HL-60/S4 treated with phorbol 12-myristate 13-acetate at 8.2 ng/mL for 4 days and 3 days (cell line): ENCODE measurements around the gene CPTP.

Experiments used
- in situ Hi-C: fragments of 300-500 bp; cut with MboI; formaldehyde crosslinking; loops from 2 replicates; pipeline ENCODE4 v1.15.0; 2022; ENCODE audit warnings: low sequenced_read_pairs

Gene CPTP

DNA sequence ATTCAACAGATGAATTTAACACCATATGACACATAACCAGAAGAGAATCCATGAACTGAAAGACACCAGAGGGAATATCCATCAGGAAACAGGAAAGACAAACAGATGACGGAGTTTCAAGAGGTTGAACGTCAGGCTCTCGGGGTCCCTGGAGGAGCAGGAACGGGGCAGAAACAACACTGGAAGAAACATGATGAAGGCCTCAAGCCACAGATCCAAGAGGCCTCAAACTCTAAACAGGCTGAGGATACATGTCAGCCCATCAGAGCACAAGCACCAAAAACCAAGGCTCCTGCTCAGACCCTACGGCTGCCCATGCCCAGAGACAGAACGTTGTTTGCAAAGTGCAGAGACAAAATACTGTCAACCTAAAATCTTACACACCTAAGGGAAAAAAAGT is 7.2 kb upstream of the CPTP start:
- in situ Hi-C loops = no loop called here

DNA sequence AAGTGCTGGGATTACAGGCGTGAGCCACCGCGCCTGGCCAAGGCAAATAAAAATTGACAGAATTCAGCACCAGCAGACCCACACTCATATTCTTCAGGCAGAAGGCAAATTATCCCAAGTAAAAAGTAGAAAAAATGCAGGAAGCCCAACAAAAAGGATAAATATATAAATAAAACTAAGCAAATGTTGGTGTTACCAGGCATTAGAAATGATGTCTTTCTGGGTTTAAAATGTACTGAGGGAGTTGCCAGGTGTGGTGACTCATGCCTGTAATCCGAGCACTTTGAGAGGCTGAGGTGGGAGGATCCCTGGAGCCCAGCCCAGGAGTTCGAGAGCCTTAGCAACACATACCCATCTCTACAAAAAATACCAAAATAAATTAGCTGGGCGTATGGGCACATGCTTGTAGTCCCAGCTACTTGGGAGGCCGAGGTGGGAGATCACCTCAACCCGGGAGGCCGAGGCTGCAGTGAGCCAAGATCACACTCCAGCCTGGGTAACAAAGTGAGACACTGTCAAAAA is 6.4 kb upstream of the CPTP start:
- in situ Hi-C loops = no loop called here

DNA sequence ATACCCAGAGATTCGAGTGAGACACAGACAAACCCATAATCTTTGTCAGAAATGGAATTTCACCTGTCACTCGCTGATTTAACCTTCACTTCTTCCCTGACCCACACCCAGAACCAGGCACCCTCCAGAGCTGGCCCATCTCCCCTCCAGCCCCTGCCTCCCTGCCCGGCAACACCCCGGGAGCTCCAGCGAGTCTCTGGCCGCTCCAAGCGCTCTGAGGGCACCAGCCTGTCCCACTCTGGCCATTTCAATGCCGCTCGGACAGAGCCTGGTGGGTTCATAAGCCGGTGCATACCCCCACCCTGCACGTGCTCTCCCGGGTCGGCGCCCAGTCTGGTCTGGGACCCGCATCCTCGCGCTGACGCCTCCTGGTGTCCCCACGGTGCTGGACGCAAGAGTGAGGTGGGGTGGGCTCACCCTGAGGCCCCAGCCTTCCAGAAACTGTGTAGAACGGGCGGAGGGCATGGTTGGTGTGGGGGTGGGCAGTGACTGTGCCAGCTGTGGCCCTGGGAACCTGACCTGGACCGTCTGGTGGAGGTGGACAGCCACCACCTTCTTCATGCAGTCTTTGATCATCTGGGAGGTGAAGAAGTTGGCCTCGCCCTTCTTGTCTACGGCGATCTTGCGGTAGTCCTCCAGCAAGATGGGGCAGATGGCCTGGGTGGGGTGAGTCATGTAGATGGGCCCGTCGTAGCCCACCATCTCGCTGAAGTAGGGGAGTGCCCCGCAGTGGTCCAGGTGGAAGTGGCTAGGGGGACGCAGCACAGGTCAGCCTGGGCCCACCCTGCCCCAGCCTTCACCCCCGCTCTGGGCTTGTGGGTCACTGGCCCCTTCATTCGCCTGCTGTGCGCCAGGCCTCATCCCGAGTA is 5.6 kb upstream of the CPTP start:
- in situ Hi-C loops = no loop called here

DNA sequence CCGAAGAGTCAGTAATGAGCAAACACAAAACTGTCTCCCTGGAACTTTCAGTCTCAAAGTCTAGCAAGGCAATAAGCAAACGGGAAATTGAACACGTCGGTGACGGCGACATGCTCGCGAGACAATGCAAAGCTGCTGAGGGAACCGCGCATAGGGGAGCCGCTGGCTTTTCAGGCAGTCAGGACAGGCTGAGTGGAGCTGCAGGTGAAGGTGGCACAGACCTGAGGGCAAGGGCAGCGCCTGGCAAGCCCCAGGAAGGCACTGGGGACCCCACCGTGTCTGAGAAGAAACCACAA is 5.0 kb upstream of the CPTP start:
- in situ Hi-C loops = no loop called here

DNA sequence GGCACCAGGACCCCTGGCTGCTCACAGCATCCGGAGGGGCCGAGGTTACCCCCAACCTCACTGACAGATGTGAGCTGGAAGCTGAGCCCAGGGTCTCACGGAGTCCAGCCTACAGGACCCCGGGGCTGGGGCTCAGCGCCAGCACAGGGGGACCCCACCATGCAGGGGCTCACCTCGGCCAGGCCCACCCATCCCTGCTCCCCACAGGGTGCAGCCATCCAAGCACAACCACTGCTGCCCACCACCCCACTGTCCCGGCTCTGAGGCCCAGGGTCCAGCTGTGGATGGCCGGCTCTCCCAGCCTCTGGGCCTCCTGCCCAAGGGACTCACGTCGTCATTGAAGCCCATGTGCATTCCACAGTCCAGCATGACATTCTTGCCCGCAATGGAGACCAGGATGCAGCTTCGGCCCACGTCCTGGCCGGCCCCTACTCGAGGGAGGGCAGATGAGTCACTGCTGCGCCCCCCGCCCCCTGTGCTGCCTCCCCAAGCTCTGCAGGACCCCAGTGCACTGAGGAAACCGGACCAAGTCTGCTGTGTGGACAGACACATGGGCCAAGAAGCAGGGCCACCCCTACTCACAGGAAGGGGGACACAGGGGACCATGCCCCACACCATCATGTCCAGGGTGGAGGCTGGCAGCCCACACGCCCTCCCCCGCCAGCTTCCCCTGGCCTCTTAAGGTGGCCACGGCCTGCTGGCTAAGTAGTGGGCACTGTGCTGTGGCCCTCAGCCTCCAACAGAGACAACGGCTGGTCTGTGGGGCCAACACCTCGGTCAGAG is 3.7 kb upstream of the CPTP start:
- in situ Hi-C loops = no loop called here

DNA sequence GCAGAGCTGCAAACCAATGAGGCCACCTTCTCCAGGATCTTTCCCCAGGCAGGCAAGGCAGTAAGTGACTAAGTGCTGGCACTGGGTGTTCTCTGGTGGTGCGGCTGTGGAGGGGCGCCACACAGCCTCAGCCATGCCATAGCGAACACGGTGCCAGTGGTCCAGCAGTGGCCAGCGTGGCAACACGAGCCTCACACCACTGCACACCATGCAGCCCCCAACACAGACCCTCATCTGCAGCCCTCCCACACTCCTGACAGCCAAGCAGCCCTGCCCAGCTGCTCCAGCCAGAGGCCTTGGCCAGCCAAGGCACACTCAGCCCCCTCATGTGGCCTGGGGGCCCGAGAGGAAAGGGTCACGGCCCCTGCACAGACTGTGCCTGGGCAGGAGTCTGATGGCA is 3.1 kb upstream of the CPTP start:
- in situ Hi-C loops = no loop called here

DNA sequence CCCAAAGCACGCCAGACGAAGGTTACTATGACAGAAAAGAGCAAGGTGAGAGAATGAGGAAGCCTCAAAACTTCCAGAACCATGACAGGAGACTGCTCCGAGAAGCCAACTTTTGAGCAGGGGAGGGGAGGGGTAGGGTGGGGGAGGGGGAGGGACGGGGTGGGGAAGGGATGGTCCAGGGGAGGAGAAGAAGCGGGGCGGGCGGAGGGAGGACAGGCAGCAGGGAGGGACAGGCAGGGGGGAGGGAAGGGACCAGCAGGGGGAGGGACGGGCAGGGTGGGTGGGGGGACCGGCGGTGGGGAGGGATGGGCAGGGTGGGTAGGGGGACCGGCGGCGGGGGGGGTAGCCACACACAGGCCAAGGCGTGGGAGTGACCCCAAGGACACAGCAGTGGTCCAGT is 2.2 kb upstream of the CPTP start:
- in situ Hi-C loops = no loop called here

DNA sequence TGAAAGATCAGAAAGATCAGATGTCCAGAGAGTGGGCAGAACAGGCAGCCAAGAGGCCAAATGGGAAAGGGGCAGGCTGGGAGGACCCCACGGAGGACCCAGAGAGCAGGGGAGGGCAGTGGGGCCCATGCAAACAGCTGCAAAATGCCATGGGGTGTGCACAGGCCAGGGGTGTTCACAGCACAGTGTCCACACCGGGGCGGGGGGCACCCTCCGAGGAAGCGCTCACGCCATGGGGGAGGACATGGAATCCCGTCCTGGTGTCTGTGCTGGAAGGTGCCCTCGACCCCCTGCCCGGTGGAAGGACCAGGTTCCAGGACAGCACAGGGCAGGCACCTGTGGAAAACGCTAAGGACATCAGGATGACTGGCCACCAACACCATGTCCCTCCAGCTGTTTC is 1.6 kb upstream of the CPTP start:
- in situ Hi-C loops = no loop called here

DNA sequence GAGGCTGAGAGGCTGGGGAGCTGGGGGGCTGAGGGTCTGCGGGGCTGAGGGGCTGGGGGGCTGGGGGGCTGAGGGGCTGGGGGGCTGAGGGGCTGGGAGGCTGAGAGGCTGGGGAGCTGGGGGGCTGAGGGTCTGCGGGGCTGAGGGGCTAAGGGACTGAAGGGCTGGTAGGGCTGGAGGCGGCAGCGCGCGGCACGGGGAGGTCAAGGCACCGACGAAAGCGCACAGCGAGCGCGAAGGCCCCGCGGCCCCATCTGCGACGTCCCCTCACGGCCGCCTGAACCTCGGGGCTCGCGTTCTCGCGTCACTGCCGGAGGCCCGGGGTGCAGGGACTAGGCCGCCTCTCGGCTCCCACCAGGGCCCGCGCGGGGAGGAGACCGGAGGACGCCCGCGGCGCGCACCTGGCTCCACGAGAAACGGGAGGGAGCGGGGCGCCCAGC is 498 bp upstream of the CPTP start:
- in situ Hi-C loops = no loop called here

DNA sequence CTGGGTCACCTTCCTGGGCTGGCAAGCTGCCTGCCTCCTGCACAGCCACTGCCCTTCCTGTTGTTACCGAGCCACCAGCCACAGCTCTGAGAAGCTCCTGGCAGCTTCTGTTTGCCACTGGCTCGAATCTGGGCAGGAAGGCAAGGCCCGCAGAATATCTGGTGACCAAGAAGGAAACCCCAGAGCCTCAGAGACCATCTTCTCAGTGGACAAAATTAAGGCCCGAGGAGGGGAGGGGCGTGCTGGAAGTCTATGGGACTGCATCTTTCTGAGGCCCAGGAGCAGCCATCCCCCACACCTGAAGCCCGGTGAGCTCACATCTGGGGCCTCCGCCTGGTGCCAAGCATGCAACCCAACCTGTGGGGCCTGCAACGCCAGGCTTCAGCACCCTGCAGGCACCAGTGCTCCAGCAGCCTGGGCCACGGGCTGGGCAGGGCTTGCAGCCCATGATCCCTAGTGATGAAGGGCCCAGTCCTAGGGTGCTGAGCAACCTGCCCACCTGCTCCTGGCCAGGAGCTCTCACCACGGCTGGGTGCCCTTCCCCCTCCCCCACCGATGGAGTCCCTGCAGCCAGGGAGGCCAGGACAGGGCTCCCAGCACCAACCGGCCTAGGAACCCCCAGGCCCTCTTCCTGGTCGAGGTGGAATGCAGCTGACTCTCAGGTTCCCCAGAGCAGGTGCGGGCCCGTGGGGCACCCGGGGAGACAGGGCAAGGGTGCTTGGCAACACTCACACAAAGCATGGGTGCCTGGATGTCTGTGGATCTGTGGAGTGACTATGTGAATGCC is 879 bp downstream of the CPTP start:
- in situ Hi-C loops = no loop called here

DNA sequence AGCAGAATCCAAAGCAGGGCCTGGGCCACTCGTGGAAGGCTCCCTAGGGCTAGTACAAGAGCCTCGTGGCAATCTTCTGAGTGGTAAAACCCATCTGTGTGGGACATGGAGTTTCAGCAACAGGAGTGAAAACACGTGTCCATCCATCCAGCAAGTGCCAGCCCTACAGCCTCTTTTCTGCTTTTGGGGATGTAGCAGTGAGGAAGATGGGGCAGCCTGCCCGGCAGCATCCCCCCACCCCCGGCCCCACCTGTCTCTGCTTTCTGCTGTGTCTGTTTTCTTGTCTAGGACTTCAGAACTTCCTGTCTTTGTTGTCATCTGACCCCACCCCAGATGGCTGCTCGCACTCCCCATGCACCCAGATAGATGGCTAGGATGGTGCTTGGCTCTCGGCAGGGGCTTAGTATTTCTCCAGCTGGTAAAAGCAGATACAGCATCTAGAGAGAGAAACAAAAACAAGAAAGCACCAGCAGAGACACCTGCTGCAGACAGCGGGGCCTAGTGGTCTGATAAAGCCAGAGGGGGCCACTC is 1.5 kb downstream of the CPTP start:
- in situ Hi-C loops = no loop called here

DNA sequence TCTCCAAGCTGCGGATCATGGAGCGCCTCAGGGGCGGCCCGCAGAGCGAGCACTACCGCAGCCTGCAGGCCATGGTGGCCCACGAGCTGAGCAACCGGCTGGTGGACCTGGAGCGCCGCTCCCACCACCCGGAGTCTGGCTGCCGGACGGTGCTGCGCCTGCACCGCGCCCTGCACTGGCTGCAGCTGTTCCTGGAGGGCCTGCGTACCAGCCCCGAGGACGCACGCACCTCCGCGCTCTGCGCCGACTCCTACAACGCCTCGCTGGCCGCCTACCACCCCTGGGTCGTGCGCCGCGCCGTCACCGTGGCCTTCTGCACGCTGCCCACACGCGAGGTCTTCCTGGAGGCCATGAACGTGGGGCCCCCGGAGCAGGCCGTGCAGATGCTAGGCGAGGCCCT is 2.7 kb downstream of the CPTP start:
- in situ Hi-C loops = no loop called here

DNA sequence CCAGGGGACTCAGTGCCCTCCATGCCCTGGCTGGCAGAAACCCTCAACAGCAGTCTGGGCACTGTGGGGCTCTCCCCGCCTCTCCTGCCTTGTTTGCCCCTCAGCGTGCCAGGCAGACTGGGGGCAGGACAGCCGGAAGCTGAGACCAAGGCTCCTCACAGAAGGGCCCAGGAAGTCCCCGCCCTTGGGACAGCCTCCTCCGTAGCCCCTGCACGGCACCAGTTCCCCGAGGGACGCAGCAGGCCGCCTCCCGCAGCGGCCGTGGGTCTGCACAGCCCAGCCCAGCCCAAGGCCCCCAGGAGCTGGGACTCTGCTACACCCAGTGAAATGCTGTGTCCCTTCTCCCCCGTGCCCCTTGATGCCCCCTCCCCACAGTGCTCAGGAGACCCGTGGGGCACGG is 3.7 kb downstream of the CPTP start:
- in situ Hi-C loops = no loop called here

DNA sequence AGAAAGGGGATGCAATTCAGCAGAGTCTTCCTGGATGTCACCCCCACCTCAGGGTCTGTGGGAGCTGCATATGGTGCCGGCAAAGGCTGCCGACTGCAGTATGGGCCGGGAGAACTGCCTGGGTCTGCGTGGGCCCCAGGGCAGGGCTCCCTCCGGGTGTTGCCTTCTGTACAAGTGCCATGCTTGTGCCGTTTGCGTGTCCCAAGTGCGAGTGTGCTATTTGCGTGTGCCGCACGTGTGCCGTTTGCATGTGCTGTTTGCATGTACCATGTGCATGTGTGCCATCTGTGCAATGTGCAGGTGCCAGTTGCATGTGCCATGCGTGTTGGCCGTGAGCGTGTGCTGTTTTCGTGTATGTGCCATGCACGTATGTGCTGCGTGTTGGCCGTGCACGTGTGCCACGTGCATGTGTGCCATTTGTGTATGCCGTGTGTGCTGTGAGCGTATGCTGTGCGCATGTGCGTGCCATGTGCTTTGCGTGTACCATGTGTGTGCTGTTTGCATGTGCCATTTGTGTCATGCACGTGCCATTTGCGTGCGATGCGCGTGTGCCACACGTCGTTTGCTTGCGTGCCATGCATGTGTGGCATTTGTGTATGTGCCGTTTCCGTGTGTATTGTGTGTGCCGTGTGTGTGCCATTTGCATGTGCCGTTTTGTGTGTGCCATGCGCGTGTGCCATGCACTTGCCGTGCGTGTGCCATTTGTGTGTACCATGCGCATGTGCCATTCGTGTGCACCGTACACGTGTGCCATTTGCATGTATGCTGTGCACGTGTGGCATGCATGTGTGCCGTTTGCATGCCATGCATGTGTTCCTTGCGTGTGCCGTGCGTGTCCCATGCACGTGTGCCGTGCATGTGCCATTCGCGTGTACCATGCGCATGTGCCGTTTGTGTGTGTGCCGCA is 5.0 kb downstream of the CPTP start:
- in situ Hi-C loops = no loop called here

DNA sequence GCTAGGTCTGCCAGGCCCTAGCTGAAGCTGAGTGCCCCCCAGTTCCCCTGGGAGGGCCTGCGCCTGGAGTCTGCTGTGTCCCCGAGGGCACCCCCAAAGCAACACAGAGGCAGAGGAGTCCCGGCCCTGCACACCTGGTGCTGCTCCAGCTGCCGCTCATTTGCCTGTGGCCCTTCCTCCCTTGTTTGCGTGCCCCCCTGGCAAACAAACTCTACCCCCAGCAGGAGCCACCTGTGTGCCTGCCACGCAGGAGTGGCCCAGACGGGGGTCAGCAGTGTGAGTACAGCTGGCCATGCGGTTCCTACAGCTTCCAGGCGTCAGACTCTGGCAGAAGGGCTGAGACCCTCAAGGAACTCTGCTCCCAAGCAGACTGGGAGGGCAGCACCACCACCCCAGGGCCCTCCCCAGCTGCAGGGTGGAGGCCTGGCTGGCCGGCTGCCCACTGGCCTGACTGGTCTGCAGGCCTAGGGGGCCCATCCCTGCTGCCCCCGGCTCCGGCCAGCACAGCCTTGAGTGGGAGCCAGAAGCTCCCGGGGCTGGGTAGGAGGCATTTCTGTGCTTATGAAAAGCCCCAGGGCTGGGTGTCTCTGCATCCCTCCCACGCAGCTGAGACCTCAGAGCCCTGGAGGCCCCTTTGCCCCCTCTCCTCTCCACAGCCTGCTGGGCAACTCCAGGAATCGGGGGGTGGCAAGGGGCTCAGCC is 5.9 kb downstream of the CPTP start:
- in situ Hi-C loops = no loop called here

DNA sequence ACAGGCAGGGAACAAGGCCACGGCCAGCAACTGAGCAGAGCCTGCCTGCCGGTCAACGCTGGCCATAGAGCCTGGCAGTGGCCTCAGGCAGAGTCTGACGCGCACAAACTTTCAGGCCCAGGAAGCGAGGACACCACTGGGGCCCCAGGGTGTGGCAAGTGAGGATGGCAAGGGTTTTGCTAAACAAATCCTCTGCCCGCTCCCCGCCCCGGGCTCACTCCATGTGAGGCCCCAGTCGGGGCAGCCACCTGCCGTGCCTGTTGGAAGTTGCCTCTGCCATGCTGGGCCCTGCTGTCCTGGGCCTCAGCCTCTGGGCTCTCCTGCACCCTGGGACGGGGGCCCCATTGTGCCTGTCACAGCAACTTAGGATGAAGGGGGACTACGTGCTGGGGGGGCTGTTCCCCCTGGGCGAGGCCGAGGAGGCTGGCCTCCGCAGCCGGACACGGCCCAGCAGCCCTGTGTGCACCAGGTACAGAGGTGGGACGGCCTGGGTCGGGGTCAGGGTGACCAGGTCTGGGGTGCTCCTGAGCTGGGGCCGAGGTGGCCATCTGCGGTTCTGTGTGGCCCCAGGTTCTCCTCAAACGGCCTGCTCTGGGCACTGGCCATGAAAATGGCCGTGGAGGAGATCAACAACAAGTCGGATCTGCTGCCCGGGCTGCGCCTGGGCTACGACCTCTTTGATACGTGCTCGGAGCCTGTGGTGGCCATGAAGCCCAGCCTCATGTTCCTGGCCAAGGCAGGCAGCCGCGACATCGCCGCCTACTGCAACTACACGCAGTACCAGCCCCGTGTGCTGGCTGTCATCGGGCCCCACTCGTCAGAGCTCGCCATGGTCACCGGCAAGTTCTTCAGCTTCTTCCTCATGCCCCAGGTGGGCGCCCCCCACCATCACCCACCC is 6.7 kb downstream of the CPTP start, which contains the start of gene TAS1R3:
TSS of gene TAS1R3 (plus strand) at position 213 of the 898 bp plus-strand sequence. CDS start at position 279, 66 bp downstream.
- in situ Hi-C loops = no loop called here

DNA sequence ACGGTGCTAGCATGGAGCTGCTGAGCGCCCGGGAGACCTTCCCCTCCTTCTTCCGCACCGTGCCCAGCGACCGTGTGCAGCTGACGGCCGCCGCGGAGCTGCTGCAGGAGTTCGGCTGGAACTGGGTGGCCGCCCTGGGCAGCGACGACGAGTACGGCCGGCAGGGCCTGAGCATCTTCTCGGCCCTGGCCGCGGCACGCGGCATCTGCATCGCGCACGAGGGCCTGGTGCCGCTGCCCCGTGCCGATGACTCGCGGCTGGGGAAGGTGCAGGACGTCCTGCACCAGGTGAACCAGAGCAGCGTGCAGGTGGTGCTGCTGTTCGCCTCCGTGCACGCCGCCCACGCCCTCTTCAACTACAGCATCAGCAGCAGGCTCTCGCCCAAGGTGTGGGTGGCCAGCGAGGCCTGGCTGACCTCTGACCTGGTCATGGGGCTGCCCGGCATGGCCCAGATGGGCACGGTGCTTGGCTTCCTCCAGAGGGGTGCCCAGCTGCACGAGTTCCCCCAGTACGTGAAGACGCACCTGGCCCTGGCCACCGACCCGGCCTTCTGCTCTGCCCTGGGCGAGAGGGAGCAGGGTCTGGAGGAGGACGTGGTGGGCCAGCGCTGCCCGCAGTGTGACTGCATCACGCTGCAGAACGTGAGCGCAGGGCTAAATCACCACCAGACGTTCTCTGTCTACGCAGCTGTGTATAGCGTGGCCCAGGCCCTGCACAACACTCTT is 7.6 kb downstream of the CPTP start:
- in situ Hi-C loops = no loop called here
